Non-pigmented ciliary epithelial cell (primary cell): ENCODE data around the gene PRELP.
"Not testable (repeated sequence)": the region's sequence is repeated elsewhere in the genome, so short reads cannot be mapped to it uniquely, and the experiment has no call there.

Experiments used
- DNase-seq: peaks from one replicate; pipeline ENCODE4 v3.0.0-alpha.2; 2010; ENCODE audit warnings: low read depth

The PRELP gene

GRCh38 chr1:203454986-203455471 lies 20.6 kb upstream of the PRELP start:
- no peak for DNase-seq

DNA sequence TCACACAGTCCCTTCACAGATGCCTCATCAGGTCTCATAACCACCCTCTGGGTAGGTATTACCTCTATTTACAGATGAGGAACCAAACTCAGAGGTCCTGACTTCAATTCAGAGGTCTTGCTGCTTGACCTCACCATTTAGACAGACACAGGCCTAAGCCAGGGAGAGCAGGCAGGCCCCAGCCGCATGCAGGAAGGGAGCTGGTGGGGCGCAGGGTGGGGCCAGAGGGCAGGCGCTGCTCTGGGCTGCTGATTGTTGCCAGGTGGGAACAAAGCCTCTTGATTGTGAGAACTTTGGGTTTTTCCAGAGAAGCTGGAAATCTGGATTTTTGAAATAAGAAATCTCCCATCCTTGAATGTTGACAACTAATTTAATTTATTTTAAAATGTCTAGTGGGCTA lies 19.9 kb upstream of the PRELP start:
- DNase-seq, result no peak

DNA sequence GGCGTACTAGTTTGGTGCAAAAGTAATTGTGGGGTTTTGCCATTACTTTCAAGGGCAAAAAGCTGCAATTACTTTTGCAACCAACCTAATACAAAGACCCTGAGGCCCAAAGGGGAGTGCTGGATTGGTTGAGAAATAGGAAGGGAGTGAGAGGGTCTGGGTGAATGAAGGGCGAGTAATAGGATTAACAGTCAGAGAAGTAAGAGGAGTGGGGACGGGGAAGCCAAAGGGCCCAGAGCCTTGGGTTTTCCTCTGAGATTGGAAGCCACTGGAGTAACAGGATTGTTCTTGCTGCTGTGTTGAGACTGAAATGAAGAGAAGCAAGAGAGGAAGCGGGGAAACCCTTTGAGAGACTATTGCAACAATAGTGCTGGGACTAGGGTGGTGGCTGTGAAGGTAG lies 19.0 kb upstream of the PRELP start:
- DNase-seq, result no peak

DNA sequence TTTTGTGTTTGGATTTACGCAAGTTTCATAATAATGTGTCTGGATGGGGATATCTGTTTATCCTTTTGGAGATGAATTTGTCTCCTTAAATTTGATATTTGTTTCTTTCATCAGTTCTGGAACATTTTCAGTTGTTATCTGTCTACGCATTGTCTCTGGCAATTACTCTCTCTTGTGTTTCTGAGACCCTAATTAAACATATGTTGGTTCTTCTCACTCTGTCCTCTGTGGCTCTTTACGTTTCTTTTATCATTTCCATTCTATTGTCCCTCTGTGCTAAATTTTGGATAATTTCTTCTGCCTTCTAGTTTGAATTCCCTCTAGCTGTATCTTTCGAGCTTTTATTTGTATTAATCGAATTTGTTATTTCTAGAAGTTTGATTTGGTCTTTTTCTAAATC lies 17.5 kb upstream of the PRELP start:
- no peak for DNase-seq

DNA sequence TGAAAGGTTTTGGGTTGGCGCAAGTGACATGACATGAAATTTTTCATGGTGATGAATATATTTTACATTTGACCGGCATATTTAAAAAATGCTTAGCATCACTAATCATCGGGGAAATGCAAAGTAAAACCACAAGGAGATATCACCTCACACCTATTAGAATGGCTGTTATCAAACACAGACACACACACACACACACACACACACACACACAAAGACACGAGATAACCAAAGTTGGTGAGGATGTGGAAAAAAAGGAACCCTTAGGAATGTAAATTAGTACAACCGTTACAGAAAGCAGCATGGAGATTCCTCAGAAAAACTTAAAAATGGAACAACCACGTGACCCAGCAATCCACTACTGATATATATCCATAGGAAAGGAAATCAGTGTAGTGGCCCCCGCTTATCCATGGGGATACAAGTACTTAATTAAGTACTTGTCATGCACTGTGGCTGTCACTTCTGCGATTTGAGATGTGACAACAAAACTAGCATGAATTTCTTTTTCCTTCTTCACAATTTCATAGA lies 15.9 kb upstream of the PRELP start:
- no peak for DNase-seq

DNA sequence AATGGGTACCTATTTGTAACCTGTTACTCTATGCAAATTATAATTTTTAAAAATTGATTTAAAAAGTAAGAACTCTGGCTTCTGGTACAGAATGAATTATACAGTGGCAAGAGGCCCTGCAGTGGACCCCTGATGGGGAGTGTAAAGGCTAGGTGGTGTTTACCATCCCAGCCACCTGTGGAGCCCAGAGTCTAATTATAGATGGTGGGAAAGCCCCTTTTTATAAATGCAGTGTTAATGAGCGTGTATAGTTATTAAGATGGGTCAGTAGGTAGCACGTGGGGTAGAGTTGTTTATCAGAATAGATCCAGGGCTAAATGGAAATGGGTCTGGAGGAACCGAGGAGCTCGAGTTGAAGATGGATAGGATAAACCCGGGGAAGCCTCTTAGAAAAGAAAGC lies 13.9 kb upstream of the PRELP start:
- no peak for DNase-seq

DNA sequence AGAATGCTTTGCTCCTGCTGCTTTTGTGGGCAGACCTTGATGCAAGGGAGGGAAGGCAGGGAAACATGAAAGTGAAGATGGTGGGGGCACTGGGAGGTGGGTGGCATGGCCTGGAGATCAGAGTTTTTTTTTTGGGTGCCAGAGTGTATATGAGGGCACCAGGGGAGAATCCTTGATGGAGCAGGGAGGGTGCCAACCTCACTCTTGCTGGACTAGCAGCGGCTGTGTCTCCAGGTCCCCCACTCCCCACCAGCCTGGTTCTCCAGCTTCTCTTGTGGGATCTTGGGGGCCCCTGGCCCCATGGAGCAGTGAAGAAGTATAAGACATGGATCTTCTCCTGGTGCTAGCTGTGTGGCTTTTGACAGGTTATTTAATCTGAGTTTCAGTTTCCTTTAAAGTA lies 13.5 kb upstream of the PRELP start:
- no peak for DNase-seq

DNA sequence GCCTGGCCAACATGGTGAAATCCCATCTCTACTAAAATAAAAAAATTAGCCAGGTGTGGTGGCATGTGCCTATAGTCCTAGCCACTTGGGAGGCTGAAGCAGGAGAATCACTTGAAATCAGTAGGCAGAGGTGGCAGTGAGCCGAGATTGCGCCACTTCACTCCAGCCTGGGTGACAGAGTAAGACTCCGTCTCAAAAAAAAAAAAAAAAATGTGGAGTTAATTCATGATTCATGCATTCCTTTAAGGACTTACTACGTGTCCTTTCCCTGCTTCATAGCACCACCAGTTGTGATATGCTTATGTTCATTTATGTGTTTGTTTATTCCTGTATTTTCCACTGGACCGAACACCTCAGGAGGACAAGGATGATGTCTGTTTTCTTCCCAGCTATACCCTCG lies 12.7 kb upstream of the PRELP start:
- DNase-seq, result no peak

DNA sequence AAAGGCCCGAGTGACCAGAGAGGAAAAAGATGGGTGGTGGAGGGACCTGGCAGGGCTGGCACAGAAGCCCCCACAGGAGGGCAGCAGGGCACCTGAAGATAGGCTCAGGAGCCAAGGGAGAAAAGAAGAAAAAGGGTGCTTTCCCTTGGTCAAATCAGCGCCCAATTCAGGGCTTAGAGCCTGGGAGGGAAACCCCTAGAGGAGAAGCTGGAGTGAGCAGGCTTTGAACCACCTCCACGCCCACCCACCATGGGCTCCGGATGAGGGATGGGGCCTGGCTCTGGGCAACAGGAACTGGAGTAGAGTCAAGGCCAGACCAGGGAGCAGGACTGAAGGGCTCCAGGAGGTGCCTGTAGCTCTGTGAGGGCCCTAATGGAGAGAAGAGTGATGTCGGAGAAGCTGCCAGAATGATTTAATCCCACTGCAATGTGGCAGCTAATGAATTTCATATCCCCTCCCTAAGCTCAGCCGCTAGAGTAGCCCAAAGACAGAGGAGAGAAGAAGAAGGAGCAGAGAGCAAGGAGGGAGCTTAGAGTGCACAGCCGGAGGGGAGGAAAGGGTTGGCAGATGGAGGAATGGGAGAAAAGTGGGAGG lies 12.0 kb upstream of the PRELP start:
- no peak for DNase-seq

DNA sequence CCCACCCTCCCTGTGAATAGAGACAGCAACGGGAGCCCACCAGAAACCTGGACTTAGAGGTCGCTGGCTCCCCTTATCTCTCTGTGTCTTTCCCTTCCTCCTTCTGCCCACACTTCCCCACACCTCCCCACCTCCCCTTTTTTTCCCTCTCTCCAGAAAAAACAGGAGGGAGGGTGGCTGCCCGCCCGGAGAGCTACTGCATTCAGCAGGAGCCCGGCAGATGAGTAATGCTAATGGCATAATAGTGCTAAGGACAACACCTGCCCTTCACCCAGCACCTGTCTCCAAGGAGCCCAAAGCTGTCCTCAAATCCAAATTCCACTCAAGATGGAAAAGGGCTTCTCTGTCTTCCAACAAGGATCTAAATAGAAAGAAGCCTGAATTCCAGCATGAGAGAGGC lies 11.4 kb upstream of the PRELP start:
- no peak for DNase-seq

DNA sequence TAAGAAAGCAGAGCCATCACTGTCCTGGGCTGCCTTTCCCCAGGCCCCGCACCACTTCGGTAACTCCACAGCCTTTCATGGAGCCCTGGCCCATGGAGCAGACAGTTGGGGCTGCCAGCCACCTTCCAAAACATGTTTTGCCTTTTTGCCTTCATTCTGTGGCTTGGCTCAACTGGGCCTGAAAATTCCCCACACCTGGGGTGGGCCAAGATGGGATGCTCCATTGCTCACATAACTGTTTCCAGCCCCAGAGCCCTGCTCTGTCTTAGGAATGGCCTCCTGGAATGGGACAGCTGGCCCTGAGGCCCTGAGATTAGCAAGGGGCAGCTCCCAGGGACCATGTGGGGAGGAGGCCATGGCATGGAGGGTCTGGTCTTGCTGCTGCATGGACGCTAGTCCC lies 10.9 kb upstream of the PRELP start:
- no peak for DNase-seq

- DNase-seq, result no peak
Observed at GRCh38 chr1:203465146-203465798, 10.3 kb upstream of the PRELP start.

DNA sequence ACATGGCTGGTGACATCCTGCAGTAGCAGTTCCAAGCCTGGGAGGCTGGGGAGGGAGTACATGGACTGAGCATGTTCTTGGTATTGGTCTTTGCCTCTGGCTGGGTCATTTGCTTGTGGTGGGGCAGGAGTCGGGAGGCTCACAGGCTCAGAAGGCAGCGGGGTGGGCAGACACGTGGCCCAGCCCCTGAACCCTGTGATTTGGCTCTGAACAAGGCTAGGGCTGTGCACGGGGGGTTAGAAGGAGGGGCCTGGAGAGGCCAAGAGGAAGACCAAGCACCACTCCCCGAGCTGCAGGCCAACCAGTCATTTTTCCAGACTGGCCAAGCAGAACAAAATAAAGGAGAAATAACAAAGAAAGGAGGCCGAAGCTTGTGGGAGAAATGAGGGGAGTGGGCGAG lies 9.7 kb upstream of the PRELP start:
- DNase-seq, result no peak

- DNase-seq, result not testable (repeated sequence)
Observed at GRCh38 chr1:203466906-203467549, 8.6 kb upstream of the PRELP start.

DNA sequence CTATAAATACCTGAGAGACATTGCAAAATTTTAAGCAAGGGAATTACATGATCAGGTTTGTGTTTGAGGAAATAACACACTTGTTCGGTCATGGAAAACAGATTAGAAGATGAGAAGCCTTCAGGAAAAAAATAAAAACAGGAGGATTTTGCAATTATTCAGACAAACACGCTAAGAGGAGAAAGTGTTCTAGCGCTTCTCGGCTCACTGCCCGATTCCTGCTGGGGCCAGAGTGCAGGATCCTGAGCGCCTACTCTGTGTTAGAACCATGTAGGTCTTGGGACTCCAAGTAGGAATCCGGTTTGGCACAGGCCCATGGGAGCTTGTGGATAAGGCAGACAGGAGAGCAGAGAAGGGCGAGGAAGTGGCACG lies 8.1 kb upstream of the PRELP start:
- DNase-seq, result no peak

- no peak for DNase-seq
Observed at GRCh38 chr1:203468326-203468725, 7.3 kb upstream of the PRELP start.

GRCh38 chr1:203470240-203470639 lies 5.4 kb upstream of the PRELP start:
- DNase-seq, result no peak

DNA sequence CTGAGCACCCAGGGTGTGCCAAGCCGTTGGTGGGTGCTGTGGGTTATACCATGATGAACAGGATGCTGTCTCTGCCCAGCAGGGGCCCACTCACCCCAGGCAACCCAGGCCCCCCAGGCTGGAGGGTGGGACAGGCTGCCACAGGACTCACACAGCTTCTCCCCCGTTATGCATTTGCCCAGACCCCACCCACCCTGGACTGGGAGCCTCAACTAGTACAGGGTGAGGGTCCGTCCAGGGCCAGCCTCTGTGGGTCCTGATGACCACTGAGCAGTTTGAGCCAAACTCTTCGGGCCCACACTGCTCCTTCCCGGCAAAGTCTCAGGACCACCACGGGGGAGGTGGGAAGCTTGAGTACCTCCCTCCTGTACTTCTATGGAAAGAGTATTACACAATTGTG lies 3.8 kb upstream of the PRELP start:
- DNase-seq, result no peak

- DNase-seq, result no peak
Observed at GRCh38 chr1:203473281-203473680, 2.3 kb upstream of the PRELP start.

GRCh38 chr1:203473781-203474305 lies 1.8 kb upstream of the PRELP start:
- no peak for DNase-seq

DNA sequence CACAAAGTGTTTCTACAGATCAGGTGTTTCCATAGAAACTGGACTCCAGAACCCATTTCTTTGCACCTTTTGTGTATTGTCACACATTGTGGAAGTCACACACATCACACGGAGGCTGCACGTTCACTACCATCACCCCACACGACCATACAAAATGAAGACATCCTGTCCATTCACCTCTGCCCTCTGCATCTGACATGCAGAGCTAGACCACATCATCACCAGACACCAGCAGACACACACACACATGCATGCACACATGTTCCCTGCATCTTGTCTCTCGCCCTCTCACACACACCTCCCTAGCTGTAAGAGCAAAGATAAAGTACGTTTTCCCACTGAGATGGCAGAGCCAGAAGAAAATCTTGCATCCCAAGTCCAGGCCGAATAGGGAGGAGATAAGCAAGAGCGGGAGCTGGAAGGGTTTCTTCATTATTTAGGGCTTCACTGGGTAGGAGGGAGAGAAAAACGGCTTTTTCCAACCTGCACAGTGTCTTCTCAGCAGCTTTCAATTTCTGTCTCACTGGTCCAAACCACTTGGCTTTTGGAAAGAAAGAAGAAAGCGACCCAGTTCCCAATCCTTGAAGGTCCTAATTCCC lies 709 bp downstream of the PRELP start:
- DNase-seq, result no peak

DNA sequence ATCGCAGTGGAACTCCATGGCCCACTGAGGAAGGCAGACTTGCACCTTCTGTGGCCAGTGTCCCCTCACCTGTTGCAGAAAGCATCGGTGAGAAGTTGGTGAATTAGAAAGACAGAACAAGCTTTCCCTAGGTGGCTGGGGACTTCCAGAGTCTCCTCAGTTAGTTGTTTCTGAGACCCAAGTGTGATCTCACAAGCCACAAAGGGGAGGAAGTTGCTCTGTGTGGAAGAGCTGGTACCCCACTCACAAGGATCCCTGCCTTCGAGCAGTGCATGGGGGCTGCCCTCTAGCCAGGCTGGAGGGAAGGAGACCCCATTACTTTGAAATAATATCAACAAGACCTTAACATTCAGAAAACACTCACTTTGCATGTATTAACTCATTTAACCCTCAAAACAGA lies 2.1 kb downstream of the PRELP start:
- no peak for DNase-seq

DNA sequence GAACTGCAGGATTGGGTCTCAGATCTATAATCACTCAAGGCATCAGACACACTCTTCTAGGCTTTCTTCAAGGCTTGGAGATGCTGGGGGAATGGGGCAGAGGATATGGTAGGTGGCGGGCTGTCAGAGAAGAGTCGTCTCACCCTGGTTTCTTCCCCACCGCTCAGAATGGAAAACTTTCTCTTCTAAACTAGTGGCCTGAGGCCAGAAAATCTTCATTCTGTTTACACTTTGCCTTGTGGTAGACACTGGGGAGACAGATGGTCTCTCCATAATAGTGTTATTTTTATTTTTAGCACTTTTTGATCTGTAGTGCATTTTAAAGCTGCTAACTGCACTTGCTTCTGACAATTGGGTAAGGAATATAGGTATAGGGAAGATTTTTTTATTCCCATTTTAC lies 2.6 kb downstream of the PRELP start:
- DNase-seq, result no peak
